HCT116 (cell line): ENCODE data around the gene TTLL9. TPM values are rescaled to one million over a fixed set of nuclear protein-coding genes. Genes with fewer than 3 reads are reported as not detected.

Experiments used
- ATAC-seq: fragments of 200-7000 bp; cut with Tn5 transposase; 2 replicates; pipeline ENCODE4 v1.9.1; 2020; ENCODE audit warnings: mild to moderate bottlenecking, moderate library complexity
- BruUV-seq: library from RNA; stranded (reverse); fragments of 400-500 nt; replicated peaks from 2 replicates; lab custom pipeline; 2021; lab: Mats Ljungman, UMichigan
- CTCF ChIA-PET: fragments of 300-600 bp; sonication (Branson Sonifier 250); formaldehyde crosslinking; loops from one replicate; lab custom pipeline; 2021; ENCODE audit warnings: antibody characterized with exemption; lab: Charles Lee
- POLR2A ChIA-PET: fragments of 300-600, 350-600 bp; sonication (Branson Sonifier 250); formaldehyde crosslinking; loops from one replicate; lab custom pipeline; 2021; ENCODE audit warnings: antibody characterized with exemption; lab: Charles Lee
- RAD21 ChIA-PET, 2 experiments: fragments of 300-600 bp; sonication (Branson Sonifier 250); formaldehyde crosslinking; loops; one replicate each; lab custom pipeline; 2023; ENCODE audit warnings: low total read pairs in 2 of 2; ENCODE audit not compliant: uncharacterized antibody in 2 of 2, unreplicated experiment in 2 of 2, low non-redundant PET in 1 of 2; lab: Charles Lee
- DNase-seq: peaks from one replicate; pipeline ENCODE4 v3.0.0-alpha.2; 2010; ENCODE audit warnings: low read depth, low spot score
- H2AFZ ChIP-seq: fragments of 200-600 bp; shearing (Covaris generic), sonication (generic); 2 replicates; pipeline ENCODE4 v1.6.1; 2017; ENCODE audit warnings: low read depth, mixed run types, mixed read lengths, antibody characterized with exemption, low read length; ENCODE audit not compliant: poor library complexity, severe bottlenecking
- H3K27ac ChIP-seq: 2 replicates; pipeline ENCODE4 v1.5.1; 2012; ENCODE audit warnings: low read depth, low read length
- H3K27me3 ChIP-seq: fragments of 200-600 bp; sonication (generic); 2 replicates; pipeline ENCODE4 v1.6.1; 2016; ENCODE audit warnings: mixed run types, low read length, mixed read lengths; ENCODE audit not compliant: insufficient read depth
- H3K36me3 ChIP-seq, 2 experiments: fragments of 200-500 bp in 1 of 2; fragments of 200-600 bp in 1 of 2; sonication (Bioruptor generic) in 1 of 2; sonication (generic) in 1 of 2; 2 replicates each; pipeline versions ENCODE4 v1.5.1 to v1.6.1; 2014 to 2016; ENCODE audit warnings: low read length in 2 of 2, inconsistent platforms in 1 of 2, mixed read lengths in 1 of 2, mixed run types in 1 of 2; ENCODE audit not compliant: insufficient read depth in 2 of 2, control insufficient read depth in 1 of 2
- H3K4me1 ChIP-seq, 2 experiments: fragments of 200-600 bp in 1 of 2; sonication (generic) in 1 of 2; 2 replicates each; pipeline versions ENCODE4 v1.5.1 to v1.6.1; 2012 to 2017; ENCODE audit warnings: low read length in 2 of 2, inconsistent platforms in 1 of 2, mild to moderate bottlenecking in 1 of 2, mixed read lengths in 1 of 2, mixed run types in 1 of 2, moderate library complexity in 1 of 2; ENCODE audit not compliant: insufficient read depth in 2 of 2, control insufficient read depth in 1 of 2
- H3K4me2 ChIP-seq: fragments of 200-600 bp; sonication (generic); 2 replicates; pipeline ENCODE4 v1.6.1; 2017; ENCODE audit warnings: mixed run types, low read length, mixed read lengths
- H3K4me3 ChIP-seq, 2 experiments: fragments of 200-600 bp in 1 of 2; sonication (generic) in 1 of 2; replicated peaks in 1 of 2; 2 replicates each; pipeline ENCODE4 v1.5.1; 2011 to 2016; ENCODE audit warnings: low read length in 2 of 2, control low read depth in 1 of 2, low read depth in 1 of 2, mild to moderate bottlenecking in 1 of 2, mixed read lengths in 1 of 2, mixed run types in 1 of 2
- H3K79me2 ChIP-seq: fragments of 200-600 bp; sonication (generic); 2 replicates; pipeline ENCODE4 v1.6.1; 2017; ENCODE audit warnings: mild to moderate bottlenecking, mixed run types, low read length, moderate library complexity, mixed read lengths; ENCODE audit not compliant: insufficient read depth
- H3K9ac ChIP-seq: fragments of 200-600 bp; sonication (generic); 2 replicates; pipeline ENCODE4 v1.6.1; 2016; ENCODE audit warnings: low read length, mixed read lengths
- H3K9me2 ChIP-seq: fragments of 200-600 bp; sonication (generic), shearing (Covaris generic); 2 replicates; pipeline ENCODE4 v1.6.1; 2017; ENCODE audit warnings: mixed run types, mild to moderate bottlenecking, moderate library complexity; ENCODE audit not compliant: insufficient read depth
- H3K9me3 ChIP-seq, 2 experiments: fragments of 200-500 bp in 1 of 2; fragments of 200-600 bp in 1 of 2; sonication (Bioruptor generic) in 1 of 2; sonication (generic) in 1 of 2; 2 replicates each; pipeline ENCODE4 v1.6.1; 2014 to 2017; ENCODE audit warnings: low read length in 2 of 2, mixed read lengths in 2 of 2, inconsistent platforms in 1 of 2, low read depth in 1 of 2, mild to moderate bottlenecking in 1 of 2, mixed run types in 1 of 2, moderate library complexity in 1 of 2; ENCODE audit not compliant: control insufficient read depth in 1 of 2, insufficient read depth in 1 of 2
- H4K20me1 ChIP-seq: fragments of 200-600 bp; sonication (generic), shearing (Covaris generic); 2 replicates; pipeline ENCODE4 v1.6.1; 2017; ENCODE audit warnings: mixed run types, mild to moderate bottlenecking, moderate library complexity; ENCODE audit not compliant: insufficient read depth
- ATF3 ChIP-seq: IDR thresholded peaks from 2 replicates; pipeline ENCODE4 v1.6.1; 2012
- CEBPB ChIP-seq: IDR thresholded peaks from 2 replicates; pipeline ENCODE4 v1.6.1; 2012; ENCODE audit warnings: low read depth
- CTCF ChIP-seq, 3 experiments: fragments of 200-600 bp in 1 of 3; sonication (generic) in 1 of 3; IDR thresholded peaks in 2 of 3; conservative IDR thresholded peaks in 1 of 3; 2 replicates each; pipeline ENCODE4 v1.5.1; 2012 to 2017; ENCODE audit warnings: low read depth in 2 of 3, low read length in 2 of 3, antibody characterized with exemption in 1 of 3, borderline replicate concordance in 1 of 3, control low read depth in 1 of 3, mild to moderate bottlenecking in 1 of 3, mixed read lengths in 1 of 3, mixed run types in 1 of 3, moderate library complexity in 1 of 3; ENCODE audit not compliant: insufficient read depth in 1 of 3
- ELF1 ChIP-seq: IDR thresholded peaks from 2 replicates; pipeline ENCODE4 v1.6.1; 2012; ENCODE audit warnings: low read depth, borderline replicate concordance
- EZH2phosphoT487 ChIP-seq: fragments of 200-600 bp; IDR thresholded peaks from 2 replicates; pipeline ENCODE4 v1.6.1; 2018; ENCODE audit warnings: antibody characterized with exemption, borderline replicate concordance
- FOSL1 ChIP-seq: IDR thresholded peaks from 2 replicates; pipeline ENCODE4 v1.6.1; 2012; ENCODE audit warnings: low read depth
- JUND ChIP-seq: IDR thresholded peaks from 2 replicates; pipeline ENCODE4 v1.6.1; 2012
- POLR2A ChIP-seq: IDR thresholded peaks from 2 replicates; pipeline ENCODE4 v1.7.0; 2011; ENCODE audit warnings: borderline replicate concordance; ENCODE audit not compliant: insufficient read depth, insufficient read length; ENCODE audit errors: extremely low read depth
- POLR2AphosphoS5 ChIP-seq: IDR thresholded peaks from 2 replicates; pipeline ENCODE4 v1.6.1; 2011; ENCODE audit warnings: mild to moderate bottlenecking, low read depth, low read length, moderate library complexity
- RAD21 ChIP-seq: IDR thresholded peaks from 2 replicates; pipeline ENCODE4 v1.6.1; 2012; ENCODE audit warnings: low read depth, mild to moderate bottlenecking
- SIN3A ChIP-seq: IDR thresholded peaks from 2 replicates; pipeline ENCODE4 v1.6.1; 2012; ENCODE audit warnings: low read depth
- SP1 ChIP-seq: IDR thresholded peaks from 2 replicates; pipeline ENCODE4 v1.6.1; 2012; ENCODE audit warnings: low read depth
- TCF7L2 ChIP-seq: IDR thresholded peaks from 2 replicates; pipeline ENCODE4 v1.7.0; 2011; ENCODE audit warnings: borderline replicate concordance, inconsistent platforms; ENCODE audit not compliant: insufficient read depth, insufficient read length; ENCODE audit errors: extremely low read depth
- ZBTB33 ChIP-seq: IDR thresholded peaks from 2 replicates; pipeline ENCODE4 v1.6.1; 2011; ENCODE audit warnings: mild to moderate bottlenecking, low read length, moderate library complexity; ENCODE audit not compliant: insufficient replicate concordance; ENCODE audit errors: extremely low read depth
- ZFX ChIP-seq: fragments of 450-650 bp; IDR thresholded peaks from 2 replicates; pipeline ENCODE4 v1.6.1; 2017
- intact Hi-C: fragments of 100-400 bp; cut with micrococcal nuclease; formaldehyde crosslinking; loops from 2 replicates; pipeline ENCODE4 v1.10.0; 2022
- total RNA-seq: library from RNA; stranded (reverse); gene quantifications from one replicate; pipeline ENCODE4 v1.2.1, GENCODE V29; 2021; ENCODE audit not compliant: unreplicated experiment
- TF ChIP-seq, protein P1 (sequence below): IDR thresholded peaks from 2 replicates; pipeline ENCODE4 v1.6.1; 2012

Gene TTLL9
- total RNA-seq, 1 experiment from 2014 or later = not detected

DNA sequence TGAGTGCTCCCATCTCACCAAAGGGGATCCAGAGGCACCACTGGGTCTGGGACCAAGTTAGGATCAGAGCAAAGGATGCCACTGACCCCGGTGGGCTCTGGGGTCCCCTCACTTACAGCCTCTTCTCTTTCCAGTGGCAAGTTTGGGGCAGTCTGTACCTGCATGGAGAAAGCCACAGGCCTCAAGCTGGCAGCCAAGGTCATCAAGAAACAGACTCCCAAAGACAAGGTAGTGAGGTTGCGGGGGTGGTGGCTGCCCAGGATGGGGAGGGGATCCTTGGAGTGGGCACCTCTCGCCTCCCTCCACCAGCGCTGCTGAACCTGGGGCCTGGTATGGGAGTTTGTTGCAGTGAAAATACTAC is 46.3 kb upstream of the TTLL9 start:
- Histone ChIP-seq H3K27me3 (no peaks in the 10 kb centered on the region), H3K4me3 (no peak overlapping the region), H3K9me2 (no peaks in the 10 kb centered on the region), H3K36me3 (no peaks in the 10 kb centered on the region), H4K20me1 (no peaks in the 10 kb centered on the region), H3K4me2 (no peak overlapping the region), H3K79me2 (no peaks in the 10 kb centered on the region), H3K9me3 (no peaks in the 10 kb centered on the region), H3K27ac (no peak overlapping the region), H3K9ac (no peak overlapping the region), H3K4me1 (peaks cover 0 to 9% of the 10 kb centered on the region in 2 experiments; a peak in 1 of 4 replicates), H2AFZ (no peak overlapping the region)
- TF ChIP-seq POLR2AphosphoS5 = no peak
- TF ChIP-seq CEBPB = no peak
- TF ChIP-seq TCF7L2 = no peak
- DNase-seq (no peak), ATAC-seq (no peak)
- ChIA-PET POLR2A (no interaction called here), RAD21 (interaction anchor here in 1 of 2 experiments (1.4 kb wide), 1 partner anchor 13 kb away, joined by 3 read pairs; no protein-coding TSS in a partner anchor), CTCF (interaction anchor here (1.0 to 3.5 kb wide), 5 partner anchors 9 to 954 kb away, joined by 3 to 17 read pairs (median 5); no protein-coding TSS in a partner anchor)
- intact Hi-C loops = no loop called here
- BruUV-seq = no TSS peak

DNA sequence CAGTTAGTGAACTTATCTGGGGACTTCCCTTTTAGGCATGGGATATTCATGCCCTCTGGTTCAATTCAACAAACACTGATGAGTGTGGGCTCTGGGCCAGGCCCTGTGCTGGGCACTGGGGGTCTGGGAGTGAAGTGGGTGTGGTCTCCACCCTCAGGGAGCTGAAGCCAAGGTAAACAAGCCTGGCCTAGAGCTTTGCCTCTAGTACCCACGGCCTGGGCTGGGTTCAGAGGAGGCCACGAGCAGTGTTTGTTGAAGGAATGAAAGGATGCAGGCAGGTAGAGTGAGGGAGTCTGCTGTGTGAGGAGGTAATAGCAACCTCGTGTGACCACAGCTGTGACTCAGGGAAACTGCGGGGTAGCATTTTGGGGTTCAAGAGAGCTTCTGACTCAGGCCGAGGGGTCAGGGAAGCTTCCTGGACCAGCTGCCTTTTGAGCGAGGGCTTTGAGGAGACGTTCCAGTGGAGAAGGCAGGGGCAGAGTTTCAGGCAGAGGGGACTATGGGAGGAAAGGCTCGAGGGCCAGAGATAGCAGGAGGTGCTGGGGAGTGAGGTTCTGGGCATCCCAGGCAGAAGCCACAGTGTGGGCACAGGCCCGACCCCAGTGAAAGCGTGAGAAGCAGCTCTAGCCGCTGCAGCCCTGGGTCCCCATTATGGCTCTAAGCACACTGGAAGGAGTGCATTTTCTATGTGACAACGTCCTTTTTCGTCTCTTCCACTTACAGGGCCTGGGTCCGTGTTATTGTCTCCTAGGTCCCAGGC is 45.7 kb upstream of the TTLL9 start:
- Histone ChIP-seq H3K4me1 (peaks cover 0 to 9% of the 10 kb centered on the region in 2 experiments; a peak in 1 of 4 replicates), H3K27me3 (no peaks in the 10 kb centered on the region), H4K20me1 (no peaks in the 10 kb centered on the region), H3K36me3 (no peaks in the 10 kb centered on the region), H3K4me3 (no peak overlapping the region), H3K9me3 (no peaks in the 10 kb centered on the region), H3K79me2 (no peaks in the 10 kb centered on the region), H3K9me2 (no peaks in the 10 kb centered on the region), H3K4me2 (no peak overlapping the region), H3K9ac (no peak overlapping the region), H2AFZ (no peak overlapping the region), H3K27ac (no peak overlapping the region)
- CTCF ChIA-PET = interaction anchor here (1.0 to 1.5 kb wide), 2 partner anchors 12 to 27 kb away, joined by 3 to 10 read pairs; no protein-coding TSS in a partner anchor
- POLR2A ChIA-PET = no interaction called here
- RAD21 ChIA-PET = no interaction called here
- ATAC-seq (no peak), DNase-seq (no peak)
- intact Hi-C loops = no loop called here
- BruUV-seq = no TSS peak
- no peak for TF ChIP-seq RAD21
- no peak for TF ChIP-seq ZBTB33
- TF ChIP-seq, protein P1, sequence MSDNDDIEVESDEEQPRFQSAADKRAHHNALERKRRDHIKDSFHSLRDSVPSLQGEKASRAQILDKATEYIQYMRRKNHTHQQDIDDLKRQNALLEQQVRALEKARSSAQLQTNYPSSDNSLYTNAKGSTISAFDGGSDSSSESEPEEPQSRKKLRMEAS = no peak
- TF ChIP-seq ELF1 = no peak
- TF ChIP-seq EZH2phosphoT487 = no peak
- no peak for TF ChIP-seq POLR2AphosphoS5
- no peak for TF ChIP-seq CTCF (IDR thresholded peaks at IDR 0.05 in 2 of 3, conservative IDR thresholded peaks at IDR 0.05 in 1 of 3; ENCODE audit: borderline replicate concordance in 1 of 3, insufficient read depth in 1 of 3, low read depth in 2 of 3, low read length in 2 of 3)
- no peak for TF ChIP-seq CEBPB
- no peak for TF ChIP-seq POLR2A
- no peak for TF ChIP-seq SIN3A
- no peak for TF ChIP-seq SP1
- TF ChIP-seq FOSL1 = no peak
- TF ChIP-seq JUND = no peak
- no peak for TF ChIP-seq ATF3
- no peak for TF ChIP-seq ZFX
